Measurements from ENCODE around the gene DNAJB12. TPM values are rescaled to one million over a fixed set of nuclear protein-coding genes. Genes with fewer than 3 reads are reported as not detected.

Gene DNAJB12
- total and polyA plus RNA-seq, 10 donors = 13.6 to 55.4 (median 40.5) TPM

GRCh38 chr10:72333112-72334015 lies 21.4 kb downstream of the DNAJB12 start:
- TF ChIP-seq POLR2AphosphoS5 (IDR thresholded peaks at IDR 0.05) (no peak), CTCF (IDR thresholded peaks at IDR 0.05 in 8 of 11, conservative IDR thresholded peaks at IDR 0.05 in 3 of 11) (no peak), POLR2A (IDR thresholded peaks at IDR 0.05) (no peak)
- Histone ChIP-seq H3K9me3 (no peaks in the 10 kb centered on the region), H3K36me3 (peaks cover 0 to 47% (median 11%) of the 10 kb centered on the region in 6 donors), H3K4me3 (no peak overlapping the region), H3K27ac (peak overlapping the region; percentile 84 to 98 (median 95)), H3K27me3 (replicated peaks in 1 of 7) (no peaks in the 10 kb centered on the region), H3K4me1 (peaks cover 82 to 95% (median 93%) of the 10 kb centered on the region in 6 donors)
- intact Hi-C loops (cut with DNase I; ENCODE audit: low total_unique reads) = no loop called here
- 66 to 76% (median 73%) methylated on average over 19 of the region's 19 CpGs for WGBS, 5 donors
- peak; percentile 80 for DNase-seq

- Histone ChIP-seq H3K27ac (peak overlapping the region; percentile 84 to 98 (median 95)), H3K4me3 (peak overlapping the region in 1 of 8 donors; percentile 51), H3K36me3 (peaks cover 0 to 39% (median 3%) of the 10 kb centered on the region in 6 donors), H3K4me1 (peaks cover 90 to 100% (median 100%) of the 10 kb centered on the region in 6 donors), H3K9me3 (no peaks in the 10 kb centered on the region), H3K27me3 (replicated peaks in 1 of 7) (no peaks in the 10 kb centered on the region)
- intact Hi-C loops (cut with DNase I; ENCODE audit: low total_unique reads) = no loop called here
- WGBS, 5 donors = 28 to 41% (median 39%) methylated on average over 9 to 12 of the region's 12 CpGs
- TF ChIP-seq POLR2AphosphoS5 (IDR thresholded peaks at IDR 0.05) (peak in 1 of 3 donors; percentile 29), CTCF (IDR thresholded peaks at IDR 0.05 in 8 of 11, conservative IDR thresholded peaks at IDR 0.05 in 3 of 11) (no peak), POLR2A (IDR thresholded peaks at IDR 0.05) (no peak)
- no peak for DNase-seq
These were observed 22.2 kb downstream of the DNAJB12 start for GRCh38 chr10:72332423-72333111.

DNA sequence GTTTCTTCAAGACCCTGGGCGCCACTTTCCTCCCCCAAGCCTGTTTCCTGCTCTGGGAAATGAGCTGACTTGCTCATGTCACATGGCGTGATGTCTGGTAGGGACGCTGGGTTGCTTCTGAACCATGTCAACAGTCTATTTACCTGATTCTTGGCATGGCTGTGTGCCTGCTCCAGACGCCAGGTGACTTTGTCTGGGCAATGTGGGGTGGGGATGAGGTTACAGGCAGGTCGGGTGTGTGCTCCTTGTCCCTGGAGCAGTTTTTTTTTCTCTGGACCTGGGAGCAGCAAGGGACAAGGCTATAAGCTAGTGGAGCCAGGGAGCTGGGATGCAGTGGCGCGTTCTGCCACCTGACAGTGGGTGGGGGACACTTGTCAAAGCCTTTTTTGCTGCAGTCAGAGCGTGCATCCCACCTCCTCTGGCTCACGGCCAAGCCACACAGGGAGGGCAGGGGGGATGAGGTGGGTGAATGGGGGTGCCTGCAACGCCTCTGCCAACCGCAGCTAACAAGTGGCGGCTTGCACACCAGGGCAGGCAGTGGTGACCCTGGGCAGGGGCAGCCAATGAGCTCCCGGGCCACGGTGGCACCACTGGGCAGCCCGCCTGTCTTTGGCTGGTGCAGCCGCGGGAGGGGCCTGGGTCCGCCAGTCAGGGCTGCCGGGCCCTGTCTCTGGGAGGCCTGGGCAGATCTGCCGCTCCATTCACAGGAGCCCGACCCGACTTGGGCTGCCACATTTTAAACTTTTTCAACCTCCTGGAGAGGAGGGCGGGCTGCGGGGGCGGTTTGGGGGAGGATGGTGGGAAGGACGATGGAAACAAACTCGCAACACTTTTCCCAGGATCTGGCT lies 22.9 kb downstream of the DNAJB12 start:
- Histone ChIP-seq H3K36me3 (peaks cover 0 to 31% (median 0%) of the 10 kb centered on the region in 6 donors), H3K27me3 (replicated peaks in 1 of 7) (no peaks in the 10 kb centered on the region), H3K27ac (peak overlapping the region; percentile 84 to 98 (median 95)), H3K4me3 (peak overlapping the region in 3 of 8 donors; percentile 2 to 51 (median 4)), H3K4me1 (peaks cover 87 to 100% (median 100%) of the 10 kb centered on the region in 6 donors), H3K9me3 (no peaks in the 10 kb centered on the region)
- WGBS, 5 donors = 3 to 6% (median 6%) methylated on average over 18 to 27 of the region's 27 CpGs
- intact Hi-C loops (cut with DNase I; ENCODE audit: low total_unique reads) = no loop called here
- DNase-seq = peak; percentile 99
- TF ChIP-seq POLR2AphosphoS5 (IDR thresholded peaks at IDR 0.05) (peak; percentile 91 to 95 (median 93)), CTCF (IDR thresholded peaks at IDR 0.05 in 8 of 11, conservative IDR thresholded peaks at IDR 0.05 in 3 of 11) (peak; percentile 60 to 91 (median 83)), POLR2A (IDR thresholded peaks at IDR 0.05) (no peak)
